Body of pancreas (tissue), 4 donors: ENCODE measurements around the gene DMGDH. TPM values are rescaled to one million over a fixed set of nuclear protein-coding genes. Genes with fewer than 3 reads are reported as not detected.

Experiments used
- ATAC-seq: fragments of 150-250 bp; one replicate; pipeline ENCODE4 v1.9.1; 2016
- DNase-seq, 4 donors: peaks; one replicate each; pipeline ENCODE4 v3.0.0-alpha.2; 2019
- H3K27ac ChIP-seq, 4 donors: fragments of 200-600 bp; sonication (generic); 1 replicate in 3 of 4; 2 replicates in 1 of 4; pipeline versions ENCODE4 v1.5.1 to v1.6.1; 2016 to 2019; ENCODE audit warnings: mild to moderate bottlenecking in 1 of 4, mixed read lengths in 1 of 4, moderate library complexity in 1 of 4
- H3K27me3 ChIP-seq, 2 donors: fragments of 200-600 bp; sonication (generic); one replicate each; pipeline ENCODE4 v1.6.0; 2016; ENCODE audit warnings: mild to moderate bottlenecking in 1 of 2
- H3K36me3 ChIP-seq, 2 donors: fragments of 200-600 bp; sonication (generic); replicated peaks in 1 of 2; 2 replicates each; pipeline ENCODE4 v1.5.1; 2016; ENCODE audit warnings: low read depth in 2 of 2; ENCODE audit not compliant: insufficient read depth in 1 of 2
- H3K4me1 ChIP-seq: fragments of 200-600 bp; sonication (generic); one replicate; pipeline ENCODE4 v1.6.0; 2016
- H3K4me3 ChIP-seq, 2 donors: fragments of 200-600 bp; sonication (generic); 1 replicate in 1 of 2; 2 replicates in 1 of 2; pipeline ENCODE4 v1.5.1; 2016 to 2019
- H3K9me3 ChIP-seq, 3 donors: fragments of 200-600 bp; sonication (generic); 1 replicate in 2 of 3; 2 replicates in 1 of 3; pipeline ENCODE4 v1.5.1; 2016
- POLR2A ChIP-seq, 3 donors: fragments of 450-650 bp; IDR thresholded peaks; one replicate each; pipeline ENCODE4 v1.6.1; 2016; ENCODE audit warnings: antibody characterized with exemption in 3 of 3, mild to moderate bottlenecking in 2 of 3
- WGBS, 2 donors: methylation state at CpG; one replicate each; pipeline ENCODE4 v1.1.5; 2017; 5-methylcytosine and 5-hydroxymethylcytosine counted together
- intact Hi-C: fragments of 100-400 bp; cut with DNase I; formaldehyde crosslinking; loops from one replicate; pipeline ENCODE4 v1.15.1; 2023
- total RNA-seq, 2 donors: library from RNA; depleted of rRNA; stranded (reverse); fragments of >200 nt; gene quantifications; one replicate each; pipeline ENCODE4 v1.1.0, GENCODE V29; 2016
- TF ChIP-seq, protein P1 (sequence below), 7 experiments: fragments of 450-650 bp in 4 of 7; fragments of 200-600 bp in 3 of 7; sonication (generic) in 3 of 7; IDR thresholded peaks; one replicate each; pipeline ENCODE4 v1.5.1; 2016 to 2019; ENCODE audit warnings: antibody characterized with exemption in 7 of 7

DMGDH gene
- total RNA-seq, 2 donors from 2014 or later: 4.7 to 7.3 TPM

DNA sequence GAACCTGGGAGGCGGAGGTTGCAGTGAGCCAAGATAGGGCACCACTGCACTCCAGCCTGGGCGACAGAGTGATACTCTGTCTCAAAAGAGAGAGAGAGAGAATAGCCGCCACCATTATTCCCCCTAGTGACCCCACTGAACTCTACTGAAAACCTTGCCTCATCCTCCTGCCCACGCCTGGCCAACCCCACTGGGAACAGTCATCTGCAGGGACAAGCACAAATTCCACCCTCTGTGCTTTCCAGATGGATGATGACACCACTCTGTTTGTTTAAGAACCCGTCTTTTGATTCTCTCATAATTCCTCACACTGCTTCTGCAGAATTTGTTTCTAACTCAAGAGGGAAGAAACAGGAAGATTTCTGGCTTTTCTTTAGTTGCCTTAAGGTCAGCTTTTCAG lies 12.3 kb upstream of the DMGDH start:
- ATAC-seq: no peak
- intact Hi-C loops: no loop called here
- TF ChIP-seq POLR2A (IDR thresholded peaks at IDR 0.05): no peak
- TF ChIP-seq, protein P1, sequence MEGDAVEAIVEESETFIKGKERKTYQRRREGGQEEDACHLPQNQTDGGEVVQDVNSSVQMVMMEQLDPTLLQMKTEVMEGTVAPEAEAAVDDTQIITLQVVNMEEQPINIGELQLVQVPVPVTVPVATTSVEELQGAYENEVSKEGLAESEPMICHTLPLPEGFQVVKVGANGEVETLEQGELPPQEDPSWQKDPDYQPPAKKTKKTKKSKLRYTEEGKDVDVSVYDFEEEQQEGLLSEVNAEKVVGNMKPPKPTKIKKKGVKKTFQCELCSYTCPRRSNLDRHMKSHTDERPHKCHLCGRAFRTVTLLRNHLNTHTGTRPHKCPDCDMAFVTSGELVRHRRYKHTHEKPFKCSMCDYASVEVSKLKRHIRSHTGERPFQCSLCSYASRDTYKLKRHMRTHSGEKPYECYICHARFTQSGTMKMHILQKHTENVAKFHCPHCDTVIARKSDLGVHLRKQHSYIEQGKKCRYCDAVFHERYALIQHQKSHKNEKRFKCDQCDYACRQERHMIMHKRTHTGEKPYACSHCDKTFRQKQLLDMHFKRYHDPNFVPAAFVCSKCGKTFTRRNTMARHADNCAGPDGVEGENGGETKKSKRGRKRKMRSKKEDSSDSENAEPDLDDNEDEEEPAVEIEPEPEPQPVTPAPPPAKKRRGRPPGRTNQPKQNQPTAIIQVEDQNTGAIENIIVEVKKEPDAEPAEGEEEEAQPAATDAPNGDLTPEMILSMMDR (IDR thresholded peaks at IDR 0.05): no peak
- Histone ChIP-seq H3K27me3 (no peaks in the 10 kb centered on the region), H3K9me3 (no peaks in the 10 kb centered on the region), H3K36me3 (no peaks in the 10 kb centered on the region), H3K4me1 (no peaks in the 10 kb centered on the region), H3K27ac (no peak overlapping the region), H3K4me3 (no peak overlapping the region)
- 82 to 99% methylated on average over 5 of the region's 5 CpGs for WGBS, 2 donors
- DNase-seq: no peak

DNA sequence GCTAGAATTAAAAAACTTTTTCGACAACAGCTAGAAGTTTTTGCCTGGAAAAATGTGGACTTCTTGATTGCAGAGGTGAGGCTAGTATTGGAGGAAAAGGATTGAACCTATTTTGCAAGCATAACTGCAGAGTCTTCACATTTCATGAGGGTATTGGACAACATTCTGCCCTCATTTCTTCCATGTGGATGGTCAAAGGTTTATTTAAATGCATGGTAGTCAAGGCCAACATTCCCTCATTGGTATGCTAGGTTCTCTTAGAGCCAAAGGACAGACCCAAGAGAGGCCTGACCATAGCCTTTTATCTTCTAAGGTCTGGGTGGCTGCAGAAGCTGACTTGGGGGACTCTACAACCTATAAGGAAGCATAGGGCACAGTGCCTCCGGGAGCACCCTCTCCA lies 11.3 kb upstream of the DMGDH start:
- intact Hi-C loops: no loop called here
- TF ChIP-seq POLR2A (IDR thresholded peaks at IDR 0.05): no peak
- TF ChIP-seq, protein P1 (IDR thresholded peaks at IDR 0.05): no peak
- H3K27ac ChIP-seq: no peak overlapping the region
- DNase-seq (no peak), ATAC-seq (no peak)
- WGBS, 2 donors: 74 to 90% methylated on average over 2 of the region's 2 CpGs
- H3K27me3 ChIP-seq: no peaks in the 10 kb centered on the region
- no peaks in the 10 kb centered on the region for H3K4me1 ChIP-seq
- H3K36me3 ChIP-seq: no peaks in the 10 kb centered on the region
- no peak overlapping the region for H3K4me3 ChIP-seq
- no peaks in the 10 kb centered on the region for H3K9me3 ChIP-seq

DNA sequence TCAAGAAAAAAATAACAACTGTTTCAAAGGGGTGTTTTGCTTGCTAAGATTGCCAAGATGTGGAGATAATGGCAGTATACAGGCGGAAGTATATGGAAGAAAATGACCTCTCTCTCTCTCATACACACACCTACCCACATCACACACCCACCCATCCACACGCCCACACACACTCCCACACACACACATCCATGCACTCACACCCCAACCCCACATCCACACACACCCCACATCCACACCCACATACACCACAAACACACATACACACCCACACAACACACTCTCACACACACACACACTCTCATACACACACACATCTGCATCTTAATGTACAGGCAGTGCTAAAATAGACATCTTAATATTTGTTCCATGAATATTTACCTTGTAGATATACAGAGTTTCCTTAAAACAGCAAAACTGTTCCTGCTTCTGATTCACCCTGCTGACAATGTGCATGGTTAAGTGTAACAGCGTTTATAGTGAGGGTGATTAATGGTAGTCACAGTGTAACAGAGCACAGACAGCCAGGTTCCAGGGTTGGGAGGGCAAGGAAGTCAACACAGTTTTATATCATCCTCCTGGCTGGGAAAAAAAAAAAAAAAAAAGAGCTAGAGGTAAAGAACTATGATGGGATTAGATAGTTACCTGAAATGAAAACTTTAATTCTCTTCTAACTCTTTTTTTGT lies 8.3 kb upstream of the DMGDH start:
- intact Hi-C loops: no loop called here
- no peaks in the 10 kb centered on the region for H3K9me3 ChIP-seq
- no peak overlapping the region for H3K4me3 ChIP-seq
- H3K27ac ChIP-seq: no peak overlapping the region
- H3K36me3 ChIP-seq: no peaks in the 10 kb centered on the region
- ATAC-seq: no peak
- no peaks in the 10 kb centered on the region for H3K27me3 ChIP-seq
- no peak for TF ChIP-seq POLR2A (IDR thresholded peaks at IDR 0.05)
- TF ChIP-seq, protein P1 (IDR thresholded peaks at IDR 0.05): no peak
- 40 to 77% methylated on average over 3 of the region's 3 CpGs for WGBS, 2 donors
- DNase-seq: no peak
- H3K4me1 ChIP-seq: no peaks in the 10 kb centered on the region

DNA sequence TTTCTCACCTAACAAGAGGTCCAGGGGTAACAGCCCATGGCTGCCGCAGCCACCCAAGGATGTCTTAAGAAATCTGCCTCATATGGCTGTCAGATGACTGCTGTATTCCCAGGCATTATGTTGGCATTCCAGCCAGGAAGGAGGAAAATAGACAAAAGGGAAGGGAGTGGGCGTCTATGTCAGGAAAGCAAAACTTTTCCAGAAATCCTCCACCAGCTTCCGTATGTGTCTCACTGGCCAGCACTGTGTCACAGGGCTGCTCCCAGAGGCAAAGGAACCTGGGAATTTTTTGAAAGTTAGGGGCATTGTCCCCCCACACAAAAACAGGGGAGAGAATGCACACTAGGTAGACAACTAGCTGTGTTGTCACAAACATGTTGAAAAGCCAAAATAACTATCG lies 7.3 kb upstream of the DMGDH start:
- no peak overlapping the region for H3K4me3 ChIP-seq
- no peaks in the 10 kb centered on the region for H3K36me3 ChIP-seq
- intact Hi-C loops: no loop called here
- no peak overlapping the region for H3K27ac ChIP-seq
- TF ChIP-seq, protein P1 (IDR thresholded peaks at IDR 0.05): no peak
- TF ChIP-seq POLR2A (IDR thresholded peaks at IDR 0.05): no peak
- no peaks in the 10 kb centered on the region for H3K9me3 ChIP-seq
- WGBS, 2 donors: 78 to 85% methylated on average over 4 of the region's 4 CpGs
- no peaks in the 10 kb centered on the region for H3K27me3 ChIP-seq
- no peak for ATAC-seq
- no peaks in the 10 kb centered on the region for H3K4me1 ChIP-seq
- DNase-seq: no peak
